Panc1 (cell line): ENCODE measurements around the gene HOXB3. TPM values are rescaled to one million over a fixed set of nuclear protein-coding genes. Genes with fewer than 3 reads are reported as not detected.

Experiments used
- ATAC-seq: fragments of 200-7000 bp; cut with Tn5 transposase; 2 replicates; pipeline ENCODE4 v1.9.1; 2020; ENCODE audit warnings: mild to moderate bottlenecking, moderate library complexity
- BruUV-seq: library from RNA; stranded (reverse); fragments of 400-500 nt; replicated peaks from 2 replicates; lab custom pipeline; 2021; lab: Mats Ljungman, UMichigan
- CTCF ChIA-PET: fragments of 300-600 bp; sonication (Branson Sonifier 250); formaldehyde crosslinking; loops from one replicate; lab custom pipeline; 2022; ENCODE audit warnings: antibody characterized with exemption; lab: Charles Lee
- POLR2A ChIA-PET: fragments of 300-600 bp; sonication (Branson Sonifier 250); formaldehyde crosslinking; loops from one replicate; lab custom pipeline; 2022; ENCODE audit warnings: antibody characterized with exemption; lab: Charles Lee
- DNase-seq: peaks from one replicate; pipeline ENCODE4 v3.0.0-alpha.2; 2010; ENCODE audit warnings: low read depth, low spot score
- H3K27ac ChIP-seq: 2 replicates; pipeline ENCODE4 v1.5.1; 2011; ENCODE audit warnings: mild to moderate bottlenecking, low read length, inconsistent platforms
- H3K27me3 ChIP-seq: fragments of 200-500 bp; sonication (Bioruptor generic); 2 replicates; pipeline ENCODE4 v1.6.0; 2014; ENCODE audit warnings: low read length, inconsistent platforms; ENCODE audit not compliant: control insufficient read depth, insufficient read depth
- H3K36me3 ChIP-seq: fragments of 200-500 bp; sonication (Bioruptor generic); 2 replicates; pipeline ENCODE4 v1.5.1; 2014; ENCODE audit warnings: inconsistent platforms, mild to moderate bottlenecking, low read length, moderate library complexity; ENCODE audit not compliant: control insufficient read depth, insufficient read depth
- H3K4me1 ChIP-seq: 2 replicates; pipeline ENCODE4 v1.5.1; 2011; ENCODE audit warnings: inconsistent platforms, mild to moderate bottlenecking, low read length, moderate library complexity; ENCODE audit not compliant: control insufficient read depth, insufficient read depth
- H3K4me3 ChIP-seq, 2 experiments: 2 replicates each; pipeline ENCODE4 v1.5.1; 2011 to 2012; ENCODE audit warnings: low read depth in 2 of 2, low read length in 2 of 2, mild to moderate bottlenecking in 2 of 2, inconsistent platforms in 1 of 2, moderate library complexity in 1 of 2
- H3K9me3 ChIP-seq: fragments of 200-500 bp; sonication (Bioruptor generic); 2 replicates; pipeline ENCODE4 v1.5.1; 2014; ENCODE audit warnings: low read depth, mild to moderate bottlenecking, inconsistent platforms, low read length, moderate library complexity; ENCODE audit not compliant: control insufficient read depth, insufficient read depth
- POLR2AphosphoS5 ChIP-seq: IDR thresholded peaks from 2 replicates; pipeline ENCODE4 v1.6.1; 2012; ENCODE audit warnings: mild to moderate bottlenecking, low read depth, low read length, moderate library complexity
- REST ChIP-seq, 2 experiments: IDR thresholded peaks; 2 replicates each; pipeline ENCODE4 v1.6.1; 2011 to 2012; ENCODE audit warnings: low read depth in 2 of 2, control low read depth in 1 of 2, low read length in 1 of 2, mild to moderate bottlenecking in 1 of 2, moderate library complexity in 1 of 2; ENCODE audit not compliant: insufficient read depth in 1 of 2
- SIN3A ChIP-seq: IDR thresholded peaks from 2 replicates; pipeline ENCODE4 v1.6.1; 2012; ENCODE audit warnings: low read depth, mild to moderate bottlenecking, low read length, moderate library complexity, borderline replicate concordance; ENCODE audit not compliant: insufficient read depth
- TCF7L2 ChIP-seq: IDR thresholded peaks from 2 replicates; pipeline ENCODE4 v1.6.1; 2011; ENCODE audit warnings: mild to moderate bottlenecking, low read depth, low read length, inconsistent platforms
- in situ Hi-C: cut with HindIII; loops from 2 replicates; pipeline ENCODE4 v1.10.0; 2016; ENCODE audit warnings: low sequenced_read_pairs, low pct_unique_long_range_greater_than_20kb
- intact Hi-C: fragments of 100-400 bp; cut with micrococcal nuclease; formaldehyde crosslinking; loops from one replicate; pipeline ENCODE4 v1.10.0; 2022; ENCODE audit not compliant: unreplicated experiment
- total RNA-seq: library from RNA; stranded (reverse); gene quantifications from one replicate; pipeline ENCODE4 v1.2.1, GENCODE V29; 2021; ENCODE audit not compliant: unreplicated experiment
- TF ChIP-seq, protein P1 (sequence below): fragments of 450-650 bp; IDR thresholded peaks from 2 replicates; pipeline ENCODE4 v1.5.1; 2017; ENCODE audit warnings: mild to moderate bottlenecking

HOXB3 gene
- total RNA-seq, 1 experiment from 2014 or later = 127 TPM

GRCh38 chr17:48561884-48562810 is 27.9 kb downstream of the HOXB3 start:
- POLR2A ChIA-PET = interaction anchor here (0.5 kb wide), 1 partner anchor 493 kb away, joined by 7 read pairs; no protein-coding TSS in a partner anchor
- CTCF ChIA-PET = interaction anchor here (0.6 to 0.7 kb wide), 2 partner anchors 15 to 268 kb away, joined by 3 read pairs; no protein-coding TSS in a partner anchor
- Histone ChIP-seq H3K27ac (peak overlapping the region; percentile 97), H3K4me1 (peaks cover 95% of the 10 kb centered on the region), H3K36me3 (peaks cover 4% of the 10 kb centered on the region; the same call in 1 of the 2 replicates), H3K27me3 (no peaks in the 10 kb centered on the region), H3K4me3 (peak overlapping the region; percentile 0 to 36; a peak in 1 of 4 replicates), H3K9me3 (no peaks in the 10 kb centered on the region)
- TSS peak; percentile 8 for BruUV-seq
- in situ Hi-C loops = no loop called here
- intact Hi-C loops = no loop called here
- no peak for DNase-seq
- 0 out of 2 replicates have a peak, but pooled peaks have one; percentile 19 for TF ChIP-seq POLR2AphosphoS5
- no peak for TF ChIP-seq SIN3A
- TF ChIP-seq TCF7L2 = no peak
- TF ChIP-seq, protein P1, sequence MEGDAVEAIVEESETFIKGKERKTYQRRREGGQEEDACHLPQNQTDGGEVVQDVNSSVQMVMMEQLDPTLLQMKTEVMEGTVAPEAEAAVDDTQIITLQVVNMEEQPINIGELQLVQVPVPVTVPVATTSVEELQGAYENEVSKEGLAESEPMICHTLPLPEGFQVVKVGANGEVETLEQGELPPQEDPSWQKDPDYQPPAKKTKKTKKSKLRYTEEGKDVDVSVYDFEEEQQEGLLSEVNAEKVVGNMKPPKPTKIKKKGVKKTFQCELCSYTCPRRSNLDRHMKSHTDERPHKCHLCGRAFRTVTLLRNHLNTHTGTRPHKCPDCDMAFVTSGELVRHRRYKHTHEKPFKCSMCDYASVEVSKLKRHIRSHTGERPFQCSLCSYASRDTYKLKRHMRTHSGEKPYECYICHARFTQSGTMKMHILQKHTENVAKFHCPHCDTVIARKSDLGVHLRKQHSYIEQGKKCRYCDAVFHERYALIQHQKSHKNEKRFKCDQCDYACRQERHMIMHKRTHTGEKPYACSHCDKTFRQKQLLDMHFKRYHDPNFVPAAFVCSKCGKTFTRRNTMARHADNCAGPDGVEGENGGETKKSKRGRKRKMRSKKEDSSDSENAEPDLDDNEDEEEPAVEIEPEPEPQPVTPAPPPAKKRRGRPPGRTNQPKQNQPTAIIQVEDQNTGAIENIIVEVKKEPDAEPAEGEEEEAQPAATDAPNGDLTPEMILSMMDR = peak; percentile 66; the same call in 1 of the 2 replicates
- no peak for TF ChIP-seq REST (IDR thresholded peaks at IDR 0.05; ENCODE audit: insufficient read depth in 1 of 2, low read depth in 2 of 2, low read length in 1 of 2)
- ATAC-seq = peak; percentile 40

DNA sequence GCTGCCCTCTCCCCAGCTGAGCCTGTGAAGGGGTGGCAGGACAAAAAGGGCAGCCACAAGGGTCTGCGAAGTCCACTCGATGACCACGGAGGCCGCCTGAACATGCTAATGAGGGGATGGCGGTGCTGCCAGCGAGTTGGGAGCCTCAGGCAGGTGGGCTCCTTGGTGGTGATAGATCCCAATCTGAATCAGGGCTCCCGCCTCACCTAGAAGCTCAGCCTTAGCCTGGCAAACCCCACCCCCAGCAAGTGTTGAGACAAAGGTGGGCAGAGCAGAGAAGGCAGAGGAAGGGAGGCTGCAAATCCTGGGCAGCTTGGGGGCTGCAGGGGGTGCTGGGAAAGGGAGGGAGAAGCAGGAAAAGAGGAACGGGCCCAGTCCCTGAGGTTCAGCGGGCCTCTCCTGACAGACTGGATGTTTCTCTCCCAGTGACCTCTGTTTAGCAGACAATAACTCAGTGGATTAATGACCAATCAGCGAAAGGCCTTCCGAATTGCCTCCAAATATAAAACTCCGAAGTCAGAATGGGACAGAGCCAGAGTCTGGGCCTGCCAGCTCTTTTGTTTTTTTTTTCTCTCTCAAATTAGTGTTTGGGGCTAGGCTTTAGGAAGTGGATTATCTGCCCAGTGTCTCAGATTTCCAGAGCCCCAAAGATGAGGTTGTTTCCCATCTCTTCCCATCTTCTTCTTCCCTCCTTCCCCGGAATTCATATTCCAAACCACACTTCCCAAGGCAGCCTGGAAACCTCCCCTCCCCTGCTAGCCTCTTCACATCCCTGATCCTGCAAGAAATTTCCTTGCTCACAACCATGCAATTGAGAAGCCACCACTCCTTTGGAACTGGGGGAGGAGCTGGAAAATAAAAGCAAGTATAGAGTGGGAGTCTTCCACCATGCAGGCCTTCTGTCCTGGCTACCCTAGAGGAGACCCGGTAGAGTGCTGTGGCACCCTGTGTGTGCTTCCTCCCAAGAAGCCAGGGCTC is 29.9 kb downstream of the HOXB3 start:
- no TSS peak for BruUV-seq
- ATAC-seq = no peak
- TF ChIP-seq, protein P1 = peak; percentile 39; the same call in 1 of the 2 replicates
- TF ChIP-seq POLR2AphosphoS5 (no peak), TCF7L2 (no peak), REST (IDR thresholded peaks at IDR 0.05; ENCODE audit: insufficient read depth in 1 of 2, low read depth in 2 of 2, low read length in 1 of 2) (no peak), SIN3A (no peak)
- no peaks in the 10 kb centered on the region for H3K9me3 ChIP-seq
- peak overlapping the region; percentile 97 for H3K27ac ChIP-seq
- ChIA-PET CTCF (interaction anchor here (0.6 to 1.0 kb wide), 2 partner anchors 12 to 356 kb away, joined by 3 to 4 read pairs; no protein-coding TSS in a partner anchor), POLR2A (interaction anchor here (0.6 to 0.7 kb wide), 3 partner anchors 30 to 53 kb away, joined by 4 to 6 read pairs (median 4); no protein-coding TSS in a partner anchor)
- H3K27me3 ChIP-seq = no peaks in the 10 kb centered on the region
- H3K4me3 ChIP-seq = peak overlapping the region in 1 of 2 experiments; percentile 17; a peak in 1 of 4 replicates
- no peaks in the 10 kb centered on the region for H3K36me3 ChIP-seq
- in situ Hi-C loops = loop anchor here (5.0 kb wide), 1 partner anchor 57 kb away; the partner anchor contains the start of gene HOXB8
- intact Hi-C loops = no loop called here
- peaks cover 90% of the 10 kb centered on the region for H3K4me1 ChIP-seq
- no peak for DNase-seq
